PFSK-1 (cell line): Measurements from ENCODE around the gene ZDHHC14.

Source experiments
- POLR2AphosphoS5 ChIP-seq: IDR thresholded peaks from 2 replicates; pipeline ENCODE4 v1.6.1; 2012; ENCODE audit warnings: low read depth, mild to moderate bottlenecking, control low read depth, low read length, moderate library complexity
- REST ChIP-seq, 2 experiments: IDR thresholded peaks; 2 replicates each; pipeline versions ENCODE4 v1.6.1 to v1.8.0; 2011 to 2012; ENCODE audit warnings: low read depth in 2 of 2, low read length in 2 of 2, control low read depth in 1 of 2, inconsistent platforms in 1 of 2, mild to moderate bottlenecking in 1 of 2, moderate library complexity in 1 of 2; ENCODE audit not compliant: insufficient read depth in 1 of 2

- TF ChIP-seq POLR2AphosphoS5 (no peak), REST (IDR thresholded peaks at IDR 0.05; ENCODE audit: insufficient read depth in 1 of 2, low read depth in 2 of 2, low read length in 2 of 2) (no peak)
Measured at GRCh38 chr6:157551041-157551832, 170.2 kb downstream of the ZDHHC14 start.
